Astrocyte (in vitro differentiated cells and primary cell): ENCODE results near the gene TIMP2. TPM values are rescaled to one million over a fixed set of nuclear protein-coding genes. Genes with fewer than 3 reads are reported as not detected.

ENCODE experiments used
- DNase-seq: peaks from one replicate; pipeline ENCODE4 v3.0.0-alpha.2; 2010; ENCODE audit warnings: low read depth
- FAIRE-seq: peaks from 2 replicates; lab custom pipeline; 2011; peaks lifted over from hg19 to GRCh38; lab: Jason Lieb, UNC
- H2AFZ ChIP-seq: 2 replicates; pipeline ENCODE4 v1.6.0; 2012; ENCODE audit warnings: low read depth, low read length, inconsistent platforms
- H3K27ac ChIP-seq: 2 replicates; pipeline ENCODE4 v1.5.1; 2011; ENCODE audit warnings: low read depth, low read length, inconsistent platforms
- H3K27me3 ChIP-seq: 2 replicates; pipeline ENCODE4 v1.6.0; 2011; ENCODE audit warnings: low read length, inconsistent platforms; ENCODE audit not compliant: insufficient read depth
- H3K36me3 ChIP-seq: 2 replicates; pipeline ENCODE4 v1.5.1; 2011; ENCODE audit warnings: low read length, inconsistent platforms; ENCODE audit not compliant: insufficient read depth
- H3K4me1 ChIP-seq: 2 replicates; pipeline ENCODE4 v1.5.1; 2011; ENCODE audit warnings: low read length, inconsistent platforms; ENCODE audit not compliant: insufficient read depth
- H3K4me2 ChIP-seq: 2 replicates; pipeline ENCODE4 v1.6.0; 2012; ENCODE audit warnings: low read length, inconsistent platforms
- H3K4me3 ChIP-seq: 2 replicates; pipeline ENCODE4 v1.5.1; 2011; ENCODE audit warnings: low read depth, mild to moderate bottlenecking, low read length, inconsistent platforms; ENCODE audit not compliant: insufficient read depth
- H3K79me2 ChIP-seq: 2 replicates; pipeline ENCODE4 v1.6.0; 2012; ENCODE audit warnings: mild to moderate bottlenecking, low read length, inconsistent platforms; ENCODE audit not compliant: insufficient read depth
- H3K9ac ChIP-seq: 2 replicates; pipeline ENCODE4 v1.6.0; 2012; ENCODE audit warnings: mild to moderate bottlenecking, low read length, inconsistent platforms
- H3K9me3 ChIP-seq: 2 replicates; pipeline ENCODE4 v1.5.1; 2012; ENCODE audit warnings: low read depth, mild to moderate bottlenecking, low read length, inconsistent platforms; ENCODE audit not compliant: insufficient read depth
- H4K20me1 ChIP-seq: 2 replicates; pipeline ENCODE4 v1.6.0; 2012; ENCODE audit warnings: low read length, inconsistent platforms; ENCODE audit not compliant: insufficient read depth
- H3K27ac Mint-ChIP-seq: one replicate; pipeline ENCODE4 v1.8.0; 2021; ENCODE audit warnings: mild to moderate bottlenecking, mixed read lengths; ENCODE audit not compliant: unreplicated experiment
- H3K27me3 Mint-ChIP-seq: one replicate; pipeline ENCODE4 v1.8.0; 2021; ENCODE audit warnings: low read depth, mixed read lengths; ENCODE audit not compliant: unreplicated experiment
- H3K36me3 Mint-ChIP-seq: one replicate; pipeline ENCODE4 v1.8.0; 2021; ENCODE audit warnings: low read depth, mixed read lengths; ENCODE audit not compliant: unreplicated experiment
- H3K4me1 Mint-ChIP-seq: one replicate; pipeline ENCODE4 v1.8.0; 2021; ENCODE audit warnings: low read depth, mixed read lengths; ENCODE audit not compliant: unreplicated experiment
- H3K4me3 Mint-ChIP-seq: one replicate; pipeline ENCODE4 v1.8.0; 2021; ENCODE audit warnings: mild to moderate bottlenecking, moderate library complexity, mixed read lengths; ENCODE audit not compliant: unreplicated experiment
- H3K9me3 Mint-ChIP-seq: one replicate; pipeline ENCODE4 v1.8.0; 2021; ENCODE audit warnings: mild to moderate bottlenecking, mixed read lengths; ENCODE audit not compliant: unreplicated experiment
- EZH2 ChIP-seq: IDR thresholded peaks from 2 replicates; pipeline ENCODE4 v1.6.1; 2012; ENCODE audit warnings: mild to moderate bottlenecking, low read length, inconsistent platforms; ENCODE audit not compliant: insufficient read depth
- total RNA-seq: library from RNA; stranded (reverse); gene quantifications from 2 replicates; pipeline ENCODE4 v1.2.1, GENCODE V29; 2021
- TF ChIP-seq, protein P1 (sequence below): IDR thresholded peaks from 2 replicates; pipeline ENCODE4 v1.5.1; 2011; ENCODE audit warnings: low read depth, mild to moderate bottlenecking, inconsistent platforms, low read length, moderate library complexity; ENCODE audit not compliant: insufficient read depth

TIMP2 gene
- total RNA-seq, 1 donor from 2014 or later = 184 TPM

DNA sequence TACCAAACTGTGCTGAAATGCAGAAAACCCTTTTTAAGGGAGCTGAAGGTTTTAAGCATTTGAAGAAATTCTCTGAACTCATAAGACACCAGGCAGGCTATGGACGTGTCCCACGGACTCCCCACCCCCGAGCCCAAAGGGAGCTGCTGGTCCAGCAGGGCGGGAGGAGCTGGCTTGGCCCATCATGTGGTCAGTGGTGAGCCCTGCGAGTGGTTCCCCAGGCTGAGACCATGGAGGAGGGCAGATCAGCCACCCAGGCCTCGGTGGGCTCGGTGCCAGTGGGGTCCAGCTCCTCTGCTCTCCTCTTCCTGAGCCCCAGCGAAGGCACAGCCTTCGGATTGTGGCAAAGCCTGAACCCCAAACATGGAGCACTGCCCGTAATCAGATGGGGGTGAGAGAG lies 27.5 kb upstream of the TIMP2 start:
- H3K4me1 ChIP-seq = peaks cover 29% of the 10 kb centered on the region
- Mint-ChIP-seq H3K27me3 (peaks cover 20% of the 10 kb centered on the region), H3K36me3 (peaks cover 2% of the 10 kb centered on the region), H3K4me3 (no peak overlapping the region), H3K9me3 (peaks cover 5% of the 10 kb centered on the region), H3K27ac (no peak overlapping the region), H3K4me1 (no peaks in the 10 kb centered on the region)
- no peak overlapping the region for H3K4me3 ChIP-seq
- no peak overlapping the region for H2AFZ ChIP-seq
- TF ChIP-seq, protein P1, sequence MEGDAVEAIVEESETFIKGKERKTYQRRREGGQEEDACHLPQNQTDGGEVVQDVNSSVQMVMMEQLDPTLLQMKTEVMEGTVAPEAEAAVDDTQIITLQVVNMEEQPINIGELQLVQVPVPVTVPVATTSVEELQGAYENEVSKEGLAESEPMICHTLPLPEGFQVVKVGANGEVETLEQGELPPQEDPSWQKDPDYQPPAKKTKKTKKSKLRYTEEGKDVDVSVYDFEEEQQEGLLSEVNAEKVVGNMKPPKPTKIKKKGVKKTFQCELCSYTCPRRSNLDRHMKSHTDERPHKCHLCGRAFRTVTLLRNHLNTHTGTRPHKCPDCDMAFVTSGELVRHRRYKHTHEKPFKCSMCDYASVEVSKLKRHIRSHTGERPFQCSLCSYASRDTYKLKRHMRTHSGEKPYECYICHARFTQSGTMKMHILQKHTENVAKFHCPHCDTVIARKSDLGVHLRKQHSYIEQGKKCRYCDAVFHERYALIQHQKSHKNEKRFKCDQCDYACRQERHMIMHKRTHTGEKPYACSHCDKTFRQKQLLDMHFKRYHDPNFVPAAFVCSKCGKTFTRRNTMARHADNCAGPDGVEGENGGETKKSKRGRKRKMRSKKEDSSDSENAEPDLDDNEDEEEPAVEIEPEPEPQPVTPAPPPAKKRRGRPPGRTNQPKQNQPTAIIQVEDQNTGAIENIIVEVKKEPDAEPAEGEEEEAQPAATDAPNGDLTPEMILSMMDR = no peak
- TF ChIP-seq EZH2 = no peak
- FAIRE-seq (no peak), DNase-seq (no peak)
- H3K9ac ChIP-seq = no peak overlapping the region
- no peaks in the 10 kb centered on the region for H4K20me1 ChIP-seq
- H3K9me3 ChIP-seq = peaks cover 13% of the 10 kb centered on the region
- H3K27me3 ChIP-seq = no peaks in the 10 kb centered on the region
- no peaks in the 10 kb centered on the region for H3K36me3 ChIP-seq
- no peak overlapping the region for H3K4me2 ChIP-seq
- H3K27ac ChIP-seq = no peak overlapping the region
- no peaks in the 10 kb centered on the region for H3K79me2 ChIP-seq

DNA sequence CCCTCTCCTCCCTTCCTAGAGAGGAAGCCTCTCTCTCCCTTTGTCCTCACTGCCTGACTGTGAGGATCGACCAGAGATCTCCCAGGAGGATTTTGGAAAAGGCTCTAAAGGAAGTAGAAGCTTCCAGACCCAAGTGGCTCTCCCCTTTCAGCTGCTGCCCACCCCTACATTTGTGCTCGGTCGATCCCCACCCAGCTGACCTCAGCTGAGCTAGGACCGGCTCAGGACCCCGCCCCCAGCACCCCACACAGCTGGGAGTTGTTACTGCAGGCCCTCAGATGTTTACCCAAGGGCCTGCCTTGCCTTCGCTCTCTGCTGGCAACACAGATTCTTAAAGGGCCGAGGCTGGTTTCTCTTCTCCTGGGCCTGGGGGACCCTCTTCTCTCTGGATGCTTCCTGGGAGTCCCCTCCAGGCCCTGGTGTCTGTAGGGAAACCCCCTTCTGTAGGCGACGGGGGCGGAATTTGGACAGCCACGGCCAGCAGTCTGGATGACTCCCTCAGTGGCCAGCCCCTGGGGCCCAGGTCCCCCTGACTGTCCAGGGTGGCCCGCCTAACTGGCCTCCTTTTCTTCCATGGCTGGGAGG lies 26.9 kb upstream of the TIMP2 start:
- no peak for DNase-seq
- Histone ChIP-seq H4K20me1 (no peaks in the 10 kb centered on the region), H3K4me2 (no peak overlapping the region), H3K4me3 (no peak overlapping the region), H3K4me1 (peaks cover 28% of the 10 kb centered on the region), H3K36me3 (no peaks in the 10 kb centered on the region), H3K79me2 (no peaks in the 10 kb centered on the region), H3K27me3 (no peaks in the 10 kb centered on the region), H3K27ac (no peak overlapping the region), H3K9me3 (peaks cover 13% of the 10 kb centered on the region), H2AFZ (peak overlapping the region; percentile 10), H3K9ac (no peak overlapping the region)
- TF ChIP-seq, protein P1 = no peak
- no peak for TF ChIP-seq EZH2
- Mint-ChIP-seq H3K27me3 (peaks cover 20% of the 10 kb centered on the region), H3K36me3 (peaks cover 2% of the 10 kb centered on the region), H3K4me3 (no peak overlapping the region), H3K4me1 (no peaks in the 10 kb centered on the region), H3K27ac (no peak overlapping the region), H3K9me3 (peaks cover 5% of the 10 kb centered on the region)
- FAIRE-seq = no peak

DNA sequence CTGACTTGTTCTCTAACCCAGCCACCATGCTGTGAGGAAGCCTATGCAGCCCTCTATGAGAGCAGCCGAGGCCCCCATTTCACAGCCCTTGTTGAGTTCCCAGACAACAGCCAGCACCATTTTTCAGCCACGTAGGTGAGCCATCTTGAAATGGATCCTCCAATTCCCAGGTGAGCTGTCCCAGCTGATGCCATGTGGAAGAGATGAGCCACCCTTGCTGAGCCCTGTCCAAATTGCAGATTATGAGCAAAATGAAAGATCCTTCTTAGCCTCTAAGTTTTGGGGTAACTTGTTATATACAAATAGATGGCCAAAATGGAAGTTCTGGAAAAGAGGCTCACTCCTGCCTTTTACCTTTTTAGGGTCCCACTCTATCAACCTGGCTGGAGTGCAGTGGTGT lies 25.7 kb upstream of the TIMP2 start:
- Histone ChIP-seq H3K4me2 (no peak overlapping the region), H3K27ac (no peak overlapping the region), H3K36me3 (no peaks in the 10 kb centered on the region), H3K4me3 (no peak overlapping the region), H3K79me2 (no peaks in the 10 kb centered on the region), H4K20me1 (no peaks in the 10 kb centered on the region), H3K9ac (no peak overlapping the region), H2AFZ (no peak overlapping the region), H3K27me3 (no peaks in the 10 kb centered on the region), H3K9me3 (peaks cover 13% of the 10 kb centered on the region), H3K4me1 (peaks cover 19% of the 10 kb centered on the region)
- no peak overlapping the region for H3K4me3 Mint-ChIP-seq
- DNase-seq (no peak), FAIRE-seq (no peak)
- H3K27ac Mint-ChIP-seq = no peak overlapping the region
- H3K36me3 Mint-ChIP-seq = peaks cover 2% of the 10 kb centered on the region
- peaks cover 5% of the 10 kb centered on the region for H3K9me3 Mint-ChIP-seq
- no peaks in the 10 kb centered on the region for H3K4me1 Mint-ChIP-seq
- peaks cover 17% of the 10 kb centered on the region for H3K27me3 Mint-ChIP-seq
- TF ChIP-seq, protein P1 = no peak
- no peak for TF ChIP-seq EZH2
